Tibial artery (tissue), 4 donors: Measurements from ENCODE around the gene CARM1.

ENCODE experiments used
- DNase-seq, 2 donors: peaks; one replicate each; pipeline ENCODE4 v3.0.0-alpha.2; 2019
- H3K27ac ChIP-seq, 2 donors: fragments of 200-600 bp; sonication (generic) in 1 of 2; 1 replicate in 1 of 2; 2 replicates in 1 of 2; pipeline ENCODE4 v1.5.1; 2018 to 2019; ENCODE audit warnings: mild to moderate bottlenecking in 1 of 2
- H3K27me3 ChIP-seq, 2 donors: fragments of 200-600 bp; sonication (generic) in 1 of 2; one replicate each; pipeline versions ENCODE4 v1.5.1 to v1.6.0; 2016 to 2019
- H3K36me3 ChIP-seq, 3 donors: fragments of 200-600 bp; sonication (generic) in 2 of 3; one replicate each; pipeline ENCODE4 v1.5.1; 2016 to 2019; ENCODE audit warnings: mild to moderate bottlenecking in 2 of 3
- H3K4me1 ChIP-seq, 4 donors: fragments of 200-600 bp; sonication (generic) in 2 of 4; 1 replicate in 3 of 4; 2 replicates in 1 of 4; pipeline ENCODE4 v1.5.1; 2016 to 2019
- H3K4me3 ChIP-seq, 2 donors: fragments of 200-600 bp; sonication (generic) in 1 of 2; 1 replicate in 1 of 2; 2 replicates in 1 of 2; pipeline ENCODE4 v1.5.1; 2018 to 2019; ENCODE audit warnings: mild to moderate bottlenecking in 2 of 2
- H3K9me3 ChIP-seq, 3 donors: fragments of 200-600 bp; sonication (generic) in 1 of 3; one replicate each; pipeline ENCODE4 v1.5.1; 2016 to 2019
- intact Hi-C: fragments of 100-400 bp; cut with DNase I; formaldehyde crosslinking; loops from one replicate; pipeline ENCODE4 v1.15.0; 2023; ENCODE audit warnings: low total_unique reads
- TF ChIP-seq, protein P1 (sequence below), 2 experiments: fragments of 200-600 bp in 1 of 2; fragments of 450-650 bp in 1 of 2; IDR thresholded peaks; one replicate each; pipeline ENCODE4 v1.5.1; 2017 to 2019; ENCODE audit warnings: antibody characterized with exemption in 2 of 2, mild to moderate bottlenecking in 1 of 2, moderate library complexity in 1 of 2

CARM1 gene

GRCh38 chr19:10920781-10921180 lies 49.4 kb downstream of the CARM1 start:
- Histone ChIP-seq H3K27ac (no peak overlapping the region), H3K4me1 (no peaks in the 10 kb centered on the region), H3K27me3 (no peaks in the 10 kb centered on the region), H3K4me3 (no peak overlapping the region), H3K36me3 (peaks cover 29 to 98% (median 57%) of the 10 kb centered on the region in 3 donors), H3K9me3 (no peaks in the 10 kb centered on the region)
- intact Hi-C loops = no loop called here
- DNase-seq = no peak
- TF ChIP-seq, protein P1, sequence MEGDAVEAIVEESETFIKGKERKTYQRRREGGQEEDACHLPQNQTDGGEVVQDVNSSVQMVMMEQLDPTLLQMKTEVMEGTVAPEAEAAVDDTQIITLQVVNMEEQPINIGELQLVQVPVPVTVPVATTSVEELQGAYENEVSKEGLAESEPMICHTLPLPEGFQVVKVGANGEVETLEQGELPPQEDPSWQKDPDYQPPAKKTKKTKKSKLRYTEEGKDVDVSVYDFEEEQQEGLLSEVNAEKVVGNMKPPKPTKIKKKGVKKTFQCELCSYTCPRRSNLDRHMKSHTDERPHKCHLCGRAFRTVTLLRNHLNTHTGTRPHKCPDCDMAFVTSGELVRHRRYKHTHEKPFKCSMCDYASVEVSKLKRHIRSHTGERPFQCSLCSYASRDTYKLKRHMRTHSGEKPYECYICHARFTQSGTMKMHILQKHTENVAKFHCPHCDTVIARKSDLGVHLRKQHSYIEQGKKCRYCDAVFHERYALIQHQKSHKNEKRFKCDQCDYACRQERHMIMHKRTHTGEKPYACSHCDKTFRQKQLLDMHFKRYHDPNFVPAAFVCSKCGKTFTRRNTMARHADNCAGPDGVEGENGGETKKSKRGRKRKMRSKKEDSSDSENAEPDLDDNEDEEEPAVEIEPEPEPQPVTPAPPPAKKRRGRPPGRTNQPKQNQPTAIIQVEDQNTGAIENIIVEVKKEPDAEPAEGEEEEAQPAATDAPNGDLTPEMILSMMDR (IDR thresholded peaks at IDR 0.05) = no peak

GRCh38 chr19:10921199-10921909 lies 50.0 kb downstream of the CARM1 start:
- DNase-seq = no peak
- Histone ChIP-seq H3K4me1 (no peaks in the 10 kb centered on the region), H3K36me3 (peaks cover 27 to 92% (median 51%) of the 10 kb centered on the region in 3 donors), H3K9me3 (no peaks in the 10 kb centered on the region), H3K27ac (no peak overlapping the region), H3K4me3 (no peak overlapping the region), H3K27me3 (no peaks in the 10 kb centered on the region)
- intact Hi-C loops = no loop called here
- TF ChIP-seq, protein P1 (IDR thresholded peaks at IDR 0.05) = no peak

- no peaks in the 10 kb centered on the region for H3K27me3 ChIP-seq
- H3K4me3 ChIP-seq = no peak overlapping the region
- no peak for DNase-seq
- peaks cover 0 to 3% (median under 1%) of the 10 kb centered on the region in 4 donors for H3K4me1 ChIP-seq
- H3K9me3 ChIP-seq = no peaks in the 10 kb centered on the region
- H3K27ac ChIP-seq = no peak overlapping the region
- intact Hi-C loops = no loop called here
- H3K36me3 ChIP-seq = peaks cover 22 to 85% (median 46%) of the 10 kb centered on the region in 3 donors
- TF ChIP-seq, protein P1 (IDR thresholded peaks at IDR 0.05) = no peak
These were observed 50.7 kb downstream of the CARM1 start for GRCh38 chr19:10921910-10922637.

GRCh38 chr19:10922638-10923014 lies 51.3 kb downstream of the CARM1 start:
- TF ChIP-seq, protein P1 (IDR thresholded peaks at IDR 0.05) = no peak
- no peak for DNase-seq
- intact Hi-C loops = no loop called here
- Histone ChIP-seq H3K4me3 (no peak overlapping the region), H3K9me3 (no peaks in the 10 kb centered on the region), H3K36me3 (peaks cover 22 to 79% (median 46%) of the 10 kb centered on the region in 3 donors), H3K4me1 (peaks cover 0 to 9% (median 6%) of the 10 kb centered on the region in 4 donors), H3K27ac (no peak overlapping the region), H3K27me3 (no peaks in the 10 kb centered on the region)

- Histone ChIP-seq H3K36me3 (peaks cover 17 to 70% (median 46%) of the 10 kb centered on the region in 3 donors), H3K27ac (no peak overlapping the region)
- TF ChIP-seq, protein P1 (IDR thresholded peaks at IDR 0.05) = no peak
These were observed 52.1 kb downstream of the CARM1 start for GRCh38 chr19:10923260-10924112.

More at GRCh38 chr19:10923260-10924112, 52.1 kb downstream of the CARM1 start:
- Histone ChIP-seq H3K27me3 (no peaks in the 10 kb centered on the region), H3K4me3 (no peak overlapping the region), H3K4me1 (peaks cover 0 to 15% (median 11%) of the 10 kb centered on the region in 4 donors), H3K9me3 (no peaks in the 10 kb centered on the region)
- intact Hi-C loops = no loop called here
- no peak for DNase-seq
